Dedifferentiated amniotic fluid mesenchymal stem cell (primary cell): ENCODE data around the gene NDOR1.
"Not testable (repeated sequence)": the region's sequence is repeated elsewhere in the genome, so short reads cannot be mapped to it uniquely, and the experiment has no call there.

Experiments used
- DNase-seq: peaks from one replicate; pipeline ENCODE4 v3.0.0-alpha.2; 2016; ENCODE audit errors: extremely low spot score

NDOR1 gene

GRCh38 chr9:137231372-137232039 lies 26.0 kb downstream of the NDOR1 start:
- no peak for DNase-seq

- no peak for DNase-seq
These were observed 26.6 kb downstream of the NDOR1 start for GRCh38 chr9:137232101-137232500.

GRCh38 chr9:137232510-137232909 lies 27.0 kb downstream of the NDOR1 start:
- no peak for DNase-seq

- no peak for DNase-seq
These were observed 27.9 kb downstream of the NDOR1 start for GRCh38 chr9:137233143-137233980.

GRCh38 chr9:137234055-137234697 lies 28.7 kb downstream of the NDOR1 start:
- DNase-seq: no peak

GRCh38 chr9:137234758-137235423 lies 29.4 kb downstream of the NDOR1 start:
- DNase-seq: no peak

GRCh38 chr9:137235424-137236237 lies 30.1 kb downstream of the NDOR1 start:
- no peak for DNase-seq

- DNase-seq: peak; percentile 58
These were observed 30.9 kb downstream of the NDOR1 start for GRCh38 chr9:137236238-137236935.

- DNase-seq: no peak
These were observed 31.5 kb downstream of the NDOR1 start for GRCh38 chr9:137236936-137237421.

GRCh38 chr9:137237759-137238726 lies 32.5 kb downstream of the NDOR1 start:
- no peak for DNase-seq

GRCh38 chr9:137239541-137240200 lies 34.2 kb downstream of the NDOR1 start:
- DNase-seq: not testable (repeated sequence)

- peak; percentile 58 for DNase-seq
These were observed 34.9 kb downstream of the NDOR1 start for GRCh38 chr9:137240318-137240840.

GRCh38 chr9:137240841-137241489 lies 35.5 kb downstream of the NDOR1 start, which contains the start of gene TUBB4B:
TSS of gene TUBB4B (plus strand) at chr9:137241287. CDS start at chr9:137241361, 74 bp downstream.
- peak; percentile 100 for DNase-seq

- peak; percentile 26 for DNase-seq
These were observed 36.2 kb downstream of the NDOR1 start for GRCh38 chr9:137241490-137242268.

GRCh38 chr9:137242269-137243203 lies 37.0 kb downstream of the NDOR1 start:
- DNase-seq: no peak

GRCh38 chr9:137243266-137243625 lies 37.7 kb downstream of the NDOR1 start:
- DNase-seq: not testable (repeated sequence)
